SK-N-SH (cell line): Measurements from ENCODE around the gene PLA2G5. TPM values are rescaled to one million over a fixed set of nuclear protein-coding genes. Genes with fewer than 3 reads are reported as not detected.

Source experiments
- CTCF ChIA-PET: fragments of 300-600, 350-600 bp; formaldehyde crosslinking; extraction: SDS; loops from one replicate; lab custom pipeline; 2021; lab: Yijun Ruan, JAX
- POLR2A ChIA-PET: fragments of 350-600 bp; sonication (Branson Sonifier 250); formaldehyde crosslinking; extraction: SDS; loops from one replicate; lab custom pipeline; 2020; ENCODE audit warnings: antibody characterized with exemption, inconsistent platforms; lab: Yijun Ruan, JAX
- DNase-seq: peaks from one replicate; pipeline ENCODE4 v3.0.0; 2012
- H2AFZ ChIP-seq: fragments of 200-600 bp; sonication (generic); 2 replicates; pipeline ENCODE4 v1.8.1; 2016; ENCODE audit warnings: antibody characterized with exemption, mild to moderate bottlenecking, low read depth
- H3F3A ChIP-seq: fragments of 200-600 bp; sonication (generic); replicated peaks from 2 replicates; pipeline ENCODE3; 2016; ENCODE audit warnings: antibody characterized with exemption, mild to moderate bottlenecking; ENCODE audit not compliant: insufficient read depth
- H3K27ac ChIP-seq, 2 experiments: fragments of 200-500 bp in 1 of 2; fragments of 200-600 bp in 1 of 2; sonication (Bioruptor generic) in 1 of 2; sonication (generic), shearing (Covaris generic) in 1 of 2; 2 replicates each; pipeline versions ENCODE4 v1.5.1 to v1.6.1; 2014 to 2016; ENCODE audit warnings: low read depth in 2 of 2, inconsistent platforms in 1 of 2, low read length in 1 of 2, mild to moderate bottlenecking in 1 of 2, mixed read lengths in 1 of 2
- H3K27me3 ChIP-seq: fragments of 200-600 bp; sonication (generic), shearing (Covaris generic); 2 replicates; pipeline ENCODE4 v1.6.1; 2016; ENCODE audit warnings: mixed run types; ENCODE audit not compliant: insufficient read depth
- H3K36me3 ChIP-seq, 2 experiments: fragments of 200-500 bp in 1 of 2; fragments of 200-600 bp in 1 of 2; sonication (Bioruptor generic) in 1 of 2; sonication (generic) in 1 of 2; replicated peaks in 1 of 2; 2 replicates each; pipeline versions ENCODE3 to v1.5.1; 2014 to 2016; ENCODE audit warnings: low read length in 1 of 2, mild to moderate bottlenecking in 1 of 2; ENCODE audit not compliant: insufficient read depth in 2 of 2, control insufficient read depth in 1 of 2
- H3K4me1 ChIP-seq, 2 experiments: fragments of 200-500 bp in 1 of 2; fragments of 200-600 bp in 1 of 2; sonication (Bioruptor generic) in 1 of 2; sonication (generic), shearing (Covaris generic) in 1 of 2; 2 replicates each; pipeline versions ENCODE4 v1.5.1 to v1.6.1; 2014 to 2016; ENCODE audit warnings: low read depth in 1 of 2, low read length in 1 of 2, mixed run types in 1 of 2; ENCODE audit not compliant: insufficient read depth in 2 of 2, control insufficient read depth in 1 of 2
- H3K4me2 ChIP-seq: fragments of 200-600 bp; sonication (generic), shearing (Covaris generic); 2 replicates; pipeline ENCODE4 v1.6.1; 2017; ENCODE audit warnings: mixed run types
- H3K4me3 ChIP-seq, 2 experiments: fragments of 200-500 bp in 1 of 2; fragments of 200-600 bp in 1 of 2; sonication (Bioruptor generic) in 1 of 2; sonication (generic), shearing (Covaris generic) in 1 of 2; 2 replicates each; pipeline versions ENCODE4 v1.5.1 to v1.8.1; 2014 to 2016; ENCODE audit warnings: low read depth in 2 of 2, inconsistent platforms in 1 of 2, low read length in 1 of 2, mild to moderate bottlenecking in 1 of 2, mixed read lengths in 1 of 2, moderate library complexity in 1 of 2
- H3K79me2 ChIP-seq: fragments of 200-600 bp; sonication (generic); 2 replicates; pipeline ENCODE4 v1.8.1; 2017; ENCODE audit warnings: mild to moderate bottlenecking; ENCODE audit not compliant: insufficient read depth
- H3K9ac ChIP-seq: fragments of 200-600 bp; sonication (generic); 2 replicates; pipeline ENCODE4 v1.6.1; 2017; ENCODE audit warnings: mixed run types
- H3K9me2 ChIP-seq: fragments of 200-600 bp; sonication (generic); 2 replicates; pipeline ENCODE4 v1.6.1; 2017; ENCODE audit warnings: mixed run types
- H3K9me3 ChIP-seq: fragments of 200-600 bp; sonication (generic); 2 replicates; pipeline ENCODE4 v1.6.1; 2017; ENCODE audit warnings: mixed run types, mild to moderate bottlenecking, moderate library complexity
- H4K20me1 ChIP-seq: fragments of 200-600 bp; sonication (generic); 2 replicates; pipeline ENCODE4 v1.6.1; 2017; ENCODE audit warnings: mild to moderate bottlenecking, mixed run types; ENCODE audit not compliant: insufficient read depth
- CHD2 ChIP-seq: fragments of 150-350 bp; IDR thresholded peaks from 2 replicates; pipeline ENCODE4 v1.6.1; 2018; ENCODE audit warnings: low read length; ENCODE audit not compliant: partially characterized antibody
- EP300 ChIP-seq, 2 experiments: IDR thresholded peaks; 2 replicates each; pipeline versions ENCODE4 v1.4.0 to v1.6.1; 2012; ENCODE audit warnings: borderline replicate concordance in 1 of 2, low read depth in 1 of 2, low read length in 1 of 2
- FOSL2 ChIP-seq: IDR thresholded peaks from 2 replicates; pipeline ENCODE4 v1.4.0; 2012; ENCODE audit warnings: low read depth, mild to moderate bottlenecking, moderate library complexity, borderline replicate concordance
- MEF2A ChIP-seq: IDR thresholded peaks from 2 replicates; pipeline ENCODE4 v1.4.0; 2012; ENCODE audit warnings: low read depth, borderline replicate concordance
- POLR2AphosphoS5 ChIP-seq: IDR thresholded peaks from 2 replicates; pipeline ENCODE4 v1.6.1; 2012; ENCODE audit warnings: low read depth, low read length
- RAD21 ChIP-seq: IDR thresholded peaks from 2 replicates; pipeline ENCODE4 v1.6.1; 2012; ENCODE audit warnings: mild to moderate bottlenecking, low read length
- RCOR1 ChIP-seq: fragments of 150-350 bp; IDR thresholded peaks from 2 replicates; pipeline ENCODE4 v1.6.1; 2017; ENCODE audit warnings: antibody characterized with exemption, low read length
- RFX5 ChIP-seq: IDR thresholded peaks from 2 replicates; pipeline ENCODE4 v1.6.1; 2012; ENCODE audit warnings: mild to moderate bottlenecking, improper control_type of control experiment, low read length
- SMC3 ChIP-seq: IDR thresholded peaks from 2 replicates; pipeline ENCODE4 v1.6.1; 2012; ENCODE audit warnings: low read depth, low read length, improper control_type of control experiment
- TAF1 ChIP-seq: IDR thresholded peaks from 2 replicates; pipeline ENCODE4 v1.6.1; 2012; ENCODE audit warnings: low read depth, mild to moderate bottlenecking, low read length, moderate library complexity, borderline replicate concordance
- TEAD4 ChIP-seq: IDR thresholded peaks from 2 replicates; pipeline ENCODE4 v1.4.0; 2012; ENCODE audit warnings: mild to moderate bottlenecking, borderline replicate concordance; ENCODE audit not compliant: insufficient read depth
- WGBS: methylation state at CpG from one replicate; pipeline ENCODE4 v1.1.6; 2017; ENCODE audit warnings: low lambda C conversion rate; 5-methylcytosine and 5-hydroxymethylcytosine counted together
- polyA plus RNA-seq, 3 experiments: library from polyadenylated mRNA; depleted of rRNA; stranded (reverse); fragments of >200 nt; gene quantifications; 2 replicates each; pipeline ENCODE4 v1.2.3, GENCODE V29; 2012

Gene PLA2G5
- polyA plus RNA-seq, 1 of the 3 experiments (the other 2 are of a cell fraction), result not detected

DNA sequence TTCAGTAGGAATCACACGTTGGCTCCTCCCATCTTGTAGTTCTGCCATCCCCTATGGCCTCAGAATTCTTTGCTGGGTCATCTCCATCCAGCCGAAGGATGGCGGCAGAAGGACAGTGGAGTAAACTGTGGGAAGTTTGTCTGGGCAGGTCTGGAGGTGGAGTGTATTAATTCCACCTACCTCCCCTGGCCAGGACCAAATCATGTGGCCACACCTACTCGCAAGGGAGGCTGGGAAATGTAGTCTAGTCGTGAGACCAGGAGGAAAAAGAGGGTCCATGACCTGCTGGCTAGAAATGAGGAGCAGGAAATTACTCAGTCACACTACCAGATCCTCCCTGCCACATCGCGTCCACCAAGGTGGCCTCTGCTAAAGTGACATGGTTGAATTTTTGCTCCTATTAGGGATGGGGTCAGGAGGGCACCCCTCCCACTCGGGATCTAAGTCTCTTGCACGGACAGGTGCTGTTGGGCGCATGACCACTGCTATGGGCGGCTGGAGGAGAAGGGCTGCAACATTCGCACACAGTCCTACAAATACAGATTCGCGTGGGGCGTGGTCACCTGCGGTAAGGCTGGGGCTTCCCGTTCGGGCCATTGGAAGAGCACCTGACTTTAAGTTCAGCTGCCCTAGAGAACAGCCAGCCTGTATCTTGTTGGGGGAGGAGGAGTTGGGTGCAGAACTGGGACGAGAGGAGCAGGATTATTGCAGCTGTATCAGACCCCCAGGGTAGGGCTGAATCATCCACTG is 19.5 kb downstream of the PLA2G5 start (continued):
- TF ChIP-seq TEAD4 (no peak), EP300 (IDR thresholded peaks at IDR 0.05; ENCODE audit: borderline replicate concordance in 1 of 2, low read depth in 1 of 2, low read length in 1 of 2) (no peak), TAF1 (no peak), MEF2A (no peak), RCOR1 (no peak)
- TF ChIP-seq, all 33 proteins: peak for 0

DNA sequence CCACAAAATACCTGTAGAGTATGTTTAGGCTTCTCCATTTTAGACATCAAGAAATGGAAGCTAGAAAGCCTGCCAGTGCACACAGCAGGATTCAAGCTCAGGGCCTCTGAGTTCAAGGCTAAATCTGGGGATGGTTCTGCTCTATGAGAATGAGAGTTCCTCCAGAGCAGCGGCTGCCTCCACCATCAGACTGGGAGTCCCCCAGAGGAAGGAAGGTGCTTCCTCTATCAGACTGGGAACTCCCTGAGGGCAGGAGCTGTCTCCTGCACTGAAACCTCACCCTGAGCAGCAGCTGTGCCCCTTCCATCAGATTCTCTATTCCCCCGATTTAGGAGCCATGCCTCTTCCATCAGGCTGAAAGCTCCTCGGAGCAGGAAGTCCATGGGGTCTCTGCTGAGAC is 20.1 kb downstream of the PLA2G5 start:
- Histone ChIP-seq H3K4me3 (no peak overlapping the region), H3K79me2 (no peaks in the 10 kb centered on the region), H3K36me3 (no peaks in the 10 kb centered on the region), H3K4me1 (no peaks in the 10 kb centered on the region), H2AFZ (no peak overlapping the region), H3K9me3 (no peaks in the 10 kb centered on the region), H3F3A (no peaks in the 10 kb centered on the region), H3K4me2 (no peak overlapping the region), H4K20me1 (no peaks in the 10 kb centered on the region), H3K9me2 (no peaks in the 10 kb centered on the region), H3K27me3 (peaks cover 15% of the 10 kb centered on the region; the same call in 1 of the 2 replicates), H3K27ac (no peak overlapping the region)
- ChIA-PET POLR2A (no interaction called here), CTCF (interaction anchor here (1.3 to 2.0 kb wide), 3 partner anchors 12 to 115 kb away, joined by 3 to 5 read pairs (median 5); no protein-coding TSS in a partner anchor)
- no peak for DNase-seq
- 0% methylated on average over 1 of the region's 3 CpGs for WGBS
- TF ChIP-seq TAF1 (no peak), RFX5 (no peak)
- TF ChIP-seq, all 33 proteins: peak for 0
- no peak overlapping the region for H3K9ac ChIP-seq

DNA sequence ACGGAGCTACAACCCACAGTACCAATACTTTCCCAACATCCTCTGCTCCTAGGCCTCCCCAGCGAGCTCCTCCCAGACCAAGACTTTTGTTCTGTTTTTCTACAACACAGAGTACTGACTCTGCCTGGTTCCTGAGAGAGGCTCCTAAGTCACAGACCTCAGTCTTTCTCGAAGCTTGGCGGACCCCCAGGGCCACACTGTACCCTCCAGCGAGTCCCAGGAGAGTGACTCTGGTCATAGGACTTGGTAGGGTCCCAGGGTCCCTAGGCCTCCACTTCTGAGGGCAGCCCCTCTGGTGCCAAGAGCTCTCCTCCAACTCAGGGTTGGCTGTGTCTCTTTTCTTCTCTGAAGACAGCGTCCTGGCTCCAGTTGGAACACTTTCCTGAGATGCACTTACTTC is 20.6 kb downstream of the PLA2G5 start:
- 14% methylated on average over 5 of the region's 6 CpGs for WGBS
- CTCF ChIA-PET, result interaction anchor here (1.3 to 2.0 kb wide), 3 partner anchors 11 to 116 kb away, joined by 3 to 5 read pairs (median 5); no protein-coding TSS in a partner anchor

More for the DNA sequence above, 20.6 kb downstream of the PLA2G5 start:
- Histone ChIP-seq H3K9me2 (no peaks in the 10 kb centered on the region), H4K20me1 (no peaks in the 10 kb centered on the region), H3K79me2 (no peaks in the 10 kb centered on the region), H3K27ac (no peak overlapping the region), H3F3A (no peaks in the 10 kb centered on the region), H3K4me1 (no peaks in the 10 kb centered on the region), H3K9me3 (no peaks in the 10 kb centered on the region), H3K4me2 (no peak overlapping the region), H3K36me3 (no peaks in the 10 kb centered on the region), H3K27me3 (peaks cover 20% of the 10 kb centered on the region; the same call in 1 of the 2 replicates), H2AFZ (no peak overlapping the region), H3K9ac (no peak overlapping the region), H3K4me3 (no peak overlapping the region)
- no peak for TF ChIP-seq SMC3
- no peak for TF ChIP-seq CHD2
- TF ChIP-seq FOSL2, result no peak
- no peak for TF ChIP-seq RAD21
- TF ChIP-seq RCOR1, result no peak
- no peak for TF ChIP-seq POLR2AphosphoS5
- POLR2A ChIA-PET, result no interaction called here
- DNase-seq, result no peak
